Renal cortex interstitium (tissue), 11 donors: Measurements from ENCODE around the gene USH1G. TPM values are rescaled to one million over a fixed set of nuclear protein-coding genes. Genes with fewer than 3 reads are reported as not detected.

Experiments
- DNase-seq, 11 donors: peaks; one replicate each; pipeline ENCODE4 v3.0.0-alpha.2; 2013; ENCODE audit warnings: low read depth in 9 of 11, low spot score in 4 of 11; ENCODE audit errors: extremely low read depth in 1 of 11
- polyA plus RNA-seq, 3 donors: library from polyadenylated mRNA; unstranded; fragments of 120-200 nt; gene quantifications; one replicate each; pipeline ENCODE4 v1.2.1, GENCODE V29; 2013; ENCODE audit not compliant: insufficient read length in 3 of 3

The USH1G gene
- polyA plus RNA-seq, 3 donors: 0.56 to 1.2 (median 0.70) TPM

DNA sequence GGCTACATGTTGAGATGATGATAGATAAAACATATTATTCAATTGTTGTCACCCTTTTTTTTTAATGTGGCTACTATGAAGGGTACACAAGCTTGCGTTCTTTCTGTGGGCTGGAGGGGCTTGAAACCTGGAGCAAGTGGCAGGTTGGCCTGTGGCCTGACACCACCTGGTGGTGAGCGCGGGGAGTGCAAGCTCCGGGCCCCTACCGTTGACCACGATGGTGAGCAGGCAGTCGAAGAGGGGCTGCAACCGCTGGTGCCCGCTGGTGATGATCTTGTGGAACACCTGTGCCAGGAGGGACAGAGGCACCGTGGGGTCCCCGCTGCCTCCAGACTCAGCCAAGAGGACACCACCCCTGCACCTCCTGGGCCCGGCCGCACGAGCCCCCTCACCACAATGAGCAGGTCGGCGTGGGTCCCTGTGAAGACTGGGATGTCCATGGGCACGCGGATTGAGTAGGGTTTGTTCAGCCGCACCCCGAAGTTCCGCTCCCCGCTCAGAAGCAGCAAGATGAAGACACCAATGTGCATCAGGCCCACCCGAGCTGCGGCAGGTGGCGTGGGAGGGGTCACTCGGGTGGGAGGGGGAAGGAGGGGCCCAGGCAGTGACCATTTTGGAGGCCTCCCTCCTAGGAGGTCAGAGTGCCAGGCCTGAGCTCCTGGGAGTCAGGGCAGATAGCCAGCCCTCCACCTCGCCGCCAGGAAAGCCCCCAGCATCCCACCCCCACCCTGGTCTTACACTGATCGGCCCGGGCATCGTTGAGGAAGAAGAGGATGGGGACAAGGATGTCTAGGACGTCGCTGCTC is 35.1 kb upstream of the USH1G start:
- peak in 5 of 11 donors; percentile 33 to 63 (median 56) for DNase-seq

DNA sequence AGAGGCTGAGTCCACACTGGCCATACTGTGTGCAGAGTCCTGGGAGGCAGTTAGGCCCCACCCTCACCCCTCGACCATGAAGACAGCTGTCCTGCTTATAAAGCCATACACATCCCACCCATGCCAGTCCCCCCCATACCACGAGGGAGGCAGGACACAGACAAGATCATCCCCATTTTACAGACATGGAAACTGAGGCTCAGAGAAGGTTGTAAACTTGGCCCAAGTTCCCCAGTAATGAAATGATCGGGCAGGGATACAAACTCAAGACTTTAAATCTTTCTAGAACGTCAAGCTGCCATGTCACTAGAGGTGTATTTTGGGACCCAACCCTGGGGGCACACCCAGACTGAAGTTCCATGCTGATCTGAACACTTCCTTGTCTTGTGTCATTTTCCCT is 33.0 kb upstream of the USH1G start:
- DNase-seq: no peak

DNA sequence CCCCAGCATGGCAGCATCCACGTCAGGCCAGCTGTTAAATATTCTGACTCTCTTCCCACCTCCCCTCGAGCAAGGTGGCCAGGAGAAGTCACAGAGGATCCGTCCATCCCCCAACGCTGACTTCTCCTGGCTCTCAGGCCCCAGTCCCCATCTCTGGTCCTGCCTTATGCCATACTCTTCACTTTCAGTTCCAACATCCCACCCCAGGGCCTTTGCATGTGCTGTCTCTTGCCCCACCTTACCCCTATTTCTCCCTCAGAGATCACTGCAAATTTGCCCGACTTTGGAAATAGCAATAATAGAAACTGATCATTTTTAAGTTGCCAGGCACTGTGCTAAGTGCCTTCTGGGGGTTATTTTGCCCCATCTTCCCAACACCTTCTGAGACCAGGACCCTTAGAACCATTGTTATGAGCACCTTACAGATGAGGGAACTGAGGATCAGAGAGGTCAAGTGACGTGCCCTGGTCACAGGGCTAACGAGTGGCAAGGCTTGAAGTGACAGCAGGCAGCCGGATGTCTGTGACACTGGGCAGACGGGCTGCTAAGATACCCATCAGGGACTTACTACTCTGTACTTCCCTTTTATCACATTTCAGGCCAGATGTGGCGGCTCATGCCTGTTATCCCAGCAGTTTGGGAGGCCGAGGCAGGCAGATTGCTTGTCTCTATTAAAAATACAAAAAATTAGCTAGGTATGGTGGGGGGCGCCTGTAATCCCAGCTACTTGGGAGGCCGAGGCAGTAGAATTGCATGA is 31.8 kb upstream of the USH1G start:
- no peak for DNase-seq

DNA sequence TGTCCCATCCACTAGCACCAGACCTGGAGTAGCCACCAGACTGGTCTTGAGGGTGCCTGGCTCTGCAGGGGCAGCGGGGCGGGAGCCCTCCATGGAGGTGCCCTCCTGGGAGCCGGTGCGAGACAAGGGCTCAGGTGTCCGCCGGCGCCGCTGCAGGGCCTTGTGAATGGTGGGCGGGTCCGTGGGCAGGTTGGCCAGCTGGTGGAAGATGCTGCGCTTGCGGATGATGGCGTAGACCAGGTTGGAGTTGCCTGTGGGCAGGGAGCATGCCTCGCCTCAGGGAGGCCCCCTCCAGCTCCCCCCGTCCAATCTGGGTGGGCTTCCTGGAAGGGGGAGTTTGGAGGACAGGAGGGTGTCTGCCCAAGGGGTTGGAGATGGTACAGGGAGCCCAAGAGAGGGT is 31.1 kb upstream of the USH1G start:
- no peak for DNase-seq

DNA sequence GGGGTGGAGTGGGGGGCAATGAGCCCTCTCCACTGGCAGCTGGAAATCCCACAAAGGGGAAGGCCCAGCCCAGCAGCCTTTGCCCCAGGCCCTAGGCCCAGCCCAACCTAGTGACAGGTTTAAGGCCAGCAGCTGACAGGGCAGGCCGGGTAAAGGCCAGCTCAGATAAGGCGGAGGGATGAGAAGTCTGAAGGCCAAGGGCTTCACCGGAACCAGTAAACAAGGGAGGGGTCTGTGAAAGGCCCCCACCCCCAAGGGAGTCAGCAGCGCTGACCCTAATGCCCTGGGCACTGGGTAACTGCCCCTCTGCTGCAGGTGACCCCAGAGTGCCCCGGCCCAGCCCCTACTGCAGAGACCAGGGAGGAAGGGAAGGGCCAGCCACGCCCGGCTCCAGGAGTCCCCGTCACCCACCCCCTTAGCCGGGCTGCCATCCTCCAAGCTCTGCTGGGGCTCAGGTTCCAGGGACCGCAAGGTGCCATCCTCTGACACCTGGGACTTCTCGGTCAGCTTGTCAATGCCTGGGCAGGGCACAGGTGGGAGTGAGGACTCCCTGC is 30.2 kb upstream of the USH1G start:
- no peak for DNase-seq

DNA sequence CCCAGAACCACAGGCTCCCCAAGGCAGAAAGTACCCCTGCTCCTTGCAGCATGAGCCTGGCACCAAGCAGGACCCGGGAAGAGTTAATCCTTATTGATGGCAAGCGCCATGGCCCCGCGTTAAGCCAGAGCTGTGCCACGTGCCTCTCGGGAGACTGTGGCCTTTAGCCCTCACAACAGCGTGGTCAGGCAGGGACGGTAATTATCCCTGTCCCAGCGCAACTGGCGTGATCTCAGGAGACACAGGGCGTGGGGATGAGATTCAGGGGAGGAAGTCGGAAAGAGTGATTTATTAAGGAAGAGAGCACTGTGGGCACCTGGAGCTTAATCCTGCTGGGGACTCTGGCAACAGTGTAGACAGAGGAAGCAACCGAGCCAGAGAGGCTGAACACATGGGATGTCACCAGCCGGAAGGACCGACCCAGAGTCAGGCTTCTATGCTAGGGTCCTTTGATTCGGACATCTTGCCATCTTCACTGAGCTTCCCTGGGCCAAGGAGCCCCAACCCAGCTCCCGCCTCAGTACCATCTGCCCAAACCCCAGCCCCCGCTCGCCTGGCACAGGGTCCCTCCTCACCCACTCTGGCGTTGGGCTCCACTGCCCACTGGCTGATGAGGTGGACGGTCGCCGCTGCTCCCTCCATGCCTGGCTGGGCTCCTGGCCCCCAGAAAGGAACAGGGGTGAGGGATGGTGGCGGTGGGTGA is 29.5 kb upstream of the USH1G start:
- no peak for DNase-seq

DNA sequence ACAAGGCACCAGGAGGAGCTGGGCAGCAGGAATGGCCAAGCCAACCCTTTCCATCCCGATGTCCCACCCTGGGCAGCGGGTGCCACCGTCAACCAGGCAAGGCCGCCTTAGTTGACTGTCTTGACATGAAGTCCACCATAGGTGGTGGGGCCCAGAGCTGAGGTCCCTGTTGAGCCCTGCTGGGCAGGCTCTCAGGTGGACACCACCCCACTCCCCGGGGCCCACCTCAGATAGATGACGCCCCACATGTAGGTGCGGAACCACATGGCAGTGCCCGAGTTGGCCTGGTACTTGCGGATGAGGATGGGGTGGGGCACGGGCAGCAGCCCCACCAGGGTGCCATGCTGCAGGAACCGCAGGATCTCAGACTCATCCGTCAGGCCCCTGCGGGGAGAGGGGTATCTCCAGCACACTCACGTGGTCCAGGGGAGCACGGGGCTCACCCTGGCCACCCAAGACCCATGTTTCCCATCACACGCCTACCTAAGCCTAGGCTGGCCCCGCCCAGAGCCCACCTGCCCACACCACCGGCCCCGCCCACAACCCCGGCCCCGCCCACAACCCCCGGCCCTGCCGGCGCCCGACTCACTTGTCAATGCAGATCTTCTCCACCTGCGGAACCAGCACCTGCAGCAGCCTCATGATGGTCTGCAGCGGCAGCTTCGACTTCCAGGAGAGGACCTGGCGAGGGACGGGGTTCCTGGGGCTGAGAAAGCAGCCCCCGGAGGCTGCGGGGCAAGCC is 28.8 kb upstream of the USH1G start:
- no peak for DNase-seq

DNA sequence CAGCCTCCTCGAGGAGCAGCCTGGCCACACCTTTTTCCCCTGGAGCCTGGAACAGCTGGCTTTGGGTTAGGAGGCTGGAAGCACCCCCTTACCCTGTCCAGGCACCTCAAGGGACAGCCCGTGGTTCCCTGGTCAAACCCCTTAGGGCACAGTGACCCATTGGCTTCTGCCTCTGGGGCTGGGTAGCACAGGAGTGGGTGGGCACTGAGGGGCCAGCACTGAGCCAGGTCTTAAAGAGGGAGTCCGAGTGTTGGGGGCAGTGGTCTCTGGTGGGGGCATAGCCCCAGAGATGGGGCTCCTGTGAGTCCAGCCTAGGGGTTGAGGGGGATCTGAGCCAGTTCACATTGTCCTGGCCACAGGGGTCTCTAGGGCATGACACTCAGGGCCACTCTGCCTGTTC is 28.0 kb upstream of the USH1G start:
- no peak for DNase-seq

DNA sequence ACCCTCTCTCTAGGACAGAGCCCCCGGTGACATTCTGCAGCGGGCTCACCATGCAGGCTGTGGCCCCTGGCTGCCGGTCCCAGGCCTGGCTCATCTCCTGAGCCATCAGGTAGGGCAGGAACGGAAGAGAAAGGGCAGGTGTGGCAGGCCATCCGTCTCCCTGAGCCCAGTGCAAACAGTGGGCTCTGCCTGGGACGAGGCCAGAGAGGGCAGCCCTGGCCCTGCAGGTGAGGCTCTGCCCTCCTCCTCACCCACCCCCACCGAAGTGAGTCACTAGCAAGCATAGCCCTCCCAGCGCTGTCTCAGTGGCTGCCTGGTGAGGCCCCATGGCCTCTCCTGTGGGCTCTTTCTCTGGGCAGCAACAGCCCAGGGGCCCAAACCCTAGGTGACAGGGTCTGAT is 27.2 kb upstream of the USH1G start:
- DNase-seq: no peak

DNA sequence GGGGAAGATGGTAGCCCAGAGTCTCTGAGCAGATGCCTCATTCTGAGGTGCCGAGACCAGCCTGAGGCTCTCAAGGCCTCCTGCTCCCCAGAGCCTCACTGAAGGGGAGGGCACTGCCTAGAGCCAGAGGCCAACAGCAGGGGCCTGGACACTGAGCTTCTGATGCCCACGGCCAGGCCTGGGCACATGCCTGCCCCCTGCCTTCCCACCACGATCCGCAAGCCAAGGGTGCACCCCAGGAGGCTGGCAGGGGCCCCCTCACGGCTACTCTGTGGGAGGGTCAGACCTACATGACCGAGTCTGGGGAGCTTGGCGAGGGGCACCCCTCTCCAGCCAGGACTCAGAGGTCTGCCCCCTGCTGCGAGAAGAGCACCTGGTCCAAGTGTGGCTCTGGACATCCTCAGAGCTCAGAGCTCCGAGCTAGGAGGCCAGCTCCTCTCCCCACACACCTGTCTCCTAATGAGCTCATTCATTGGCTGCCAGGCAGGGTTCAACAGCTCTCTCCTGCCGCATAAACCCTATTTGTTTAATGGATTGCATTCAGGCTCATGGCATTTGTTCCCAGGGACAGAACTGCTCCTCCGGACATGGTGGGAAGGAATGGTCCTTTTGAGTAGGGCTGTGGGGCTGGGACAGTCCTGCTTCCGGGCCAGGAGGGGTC is 26.5 kb upstream of the USH1G start:
- no peak for DNase-seq

DNA sequence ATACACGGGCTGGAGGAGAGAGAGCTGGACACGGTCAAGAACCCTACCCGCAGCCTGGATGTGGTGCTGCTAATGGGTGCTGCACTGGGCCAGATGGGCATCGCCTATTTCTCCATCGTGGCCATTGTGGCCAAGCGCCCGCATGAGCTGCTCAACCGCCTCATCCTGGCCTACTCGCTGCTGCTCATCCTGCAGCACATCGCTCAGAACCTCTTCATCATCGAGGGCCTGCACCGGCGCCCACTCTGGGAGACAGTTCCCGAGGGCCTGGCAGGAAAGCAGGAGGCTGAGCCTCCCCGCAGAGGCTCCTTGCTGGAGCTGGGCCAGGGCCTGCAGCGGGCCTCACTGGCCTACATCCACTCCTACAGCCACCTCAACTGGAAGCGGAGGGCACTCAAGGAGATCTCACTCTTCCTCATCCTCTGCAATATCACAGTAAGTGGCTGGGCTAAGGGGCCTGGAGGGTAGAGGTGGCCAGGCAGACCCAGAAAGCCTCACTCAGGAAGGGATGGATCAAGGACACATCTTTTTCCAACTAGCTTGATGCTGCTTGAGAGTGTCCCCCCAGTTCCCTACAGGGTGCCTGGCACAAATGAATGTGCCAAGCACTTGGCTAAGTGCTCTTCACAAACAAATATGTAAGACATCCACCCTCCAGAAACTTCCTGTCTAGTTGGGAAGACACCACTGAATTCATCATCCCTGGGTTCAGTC is 24.1 kb upstream of the USH1G start:
- no peak for DNase-seq

DNA sequence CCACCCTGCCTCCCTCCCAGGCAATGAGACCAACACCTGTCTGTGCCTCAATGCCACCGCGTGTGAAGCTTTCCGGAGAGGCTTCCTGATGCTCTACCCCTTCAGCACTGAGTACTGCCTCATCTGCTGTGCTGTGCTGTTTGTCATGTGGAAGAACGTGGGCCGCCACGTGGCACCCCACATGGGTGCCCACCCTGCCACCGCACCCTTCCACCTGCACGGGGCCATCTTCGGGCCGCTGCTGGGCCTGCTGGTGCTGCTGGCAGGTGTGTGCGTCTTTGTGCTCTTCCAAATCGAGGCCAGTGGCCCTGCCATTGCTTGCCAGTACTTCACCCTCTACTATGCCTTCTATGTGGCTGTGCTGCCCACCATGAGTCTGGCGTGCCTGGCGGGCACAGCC is 23.6 kb upstream of the USH1G start:
- DNase-seq: no peak

DNA sequence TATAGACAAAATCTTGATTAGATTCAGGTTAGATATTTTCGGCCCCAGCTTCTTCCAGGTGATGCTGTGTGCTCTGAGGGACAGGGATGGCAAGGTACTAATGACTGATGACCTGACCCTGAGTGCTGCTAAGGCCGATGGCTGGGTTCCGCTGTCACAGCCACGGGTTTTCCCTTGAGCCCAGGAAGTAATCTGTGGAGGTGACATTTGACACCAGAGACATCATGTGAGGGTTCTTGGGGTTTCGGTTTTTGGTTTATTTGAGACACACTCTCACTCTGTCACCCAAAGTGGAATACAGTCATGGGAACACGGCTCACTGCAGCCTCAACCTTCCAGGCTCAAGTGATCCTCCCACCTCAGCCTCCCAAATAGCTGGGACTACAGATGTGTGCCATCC is 22.5 kb upstream of the USH1G start:
- no peak for DNase-seq

DNA sequence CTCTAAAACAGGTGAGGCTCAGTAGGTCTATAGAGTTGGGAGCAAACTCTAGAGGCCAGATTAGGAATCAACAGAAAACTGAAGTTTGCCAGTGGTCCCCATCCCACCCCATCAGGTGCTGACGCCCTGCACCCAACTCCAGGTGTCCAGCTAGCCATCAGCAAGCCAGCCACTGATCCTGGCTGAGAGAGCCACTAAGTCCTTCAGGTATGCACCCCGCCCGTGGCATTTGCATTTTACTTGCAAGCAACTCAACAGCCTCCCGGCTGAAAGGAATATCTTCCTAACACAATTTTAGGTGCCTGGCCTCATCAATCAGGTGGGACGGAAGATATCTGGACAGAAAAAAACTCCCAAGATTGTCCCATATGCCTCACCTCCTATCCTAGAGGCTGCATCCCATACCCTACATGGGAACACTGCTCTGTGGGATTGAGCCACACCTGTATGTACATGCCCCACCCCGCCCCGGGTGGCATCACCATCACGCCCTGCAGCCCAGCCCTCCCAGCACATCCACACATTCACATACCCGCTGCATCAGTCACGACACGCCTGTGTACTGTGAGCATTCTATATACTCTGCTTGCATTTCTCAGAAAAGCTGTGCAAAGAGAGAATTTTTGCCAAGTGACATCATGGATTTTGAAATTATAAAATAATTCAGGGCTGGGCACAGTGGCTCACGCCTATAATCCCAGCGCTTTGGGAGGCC is 20.9 kb upstream of the USH1G start:
- no peak for DNase-seq

DNA sequence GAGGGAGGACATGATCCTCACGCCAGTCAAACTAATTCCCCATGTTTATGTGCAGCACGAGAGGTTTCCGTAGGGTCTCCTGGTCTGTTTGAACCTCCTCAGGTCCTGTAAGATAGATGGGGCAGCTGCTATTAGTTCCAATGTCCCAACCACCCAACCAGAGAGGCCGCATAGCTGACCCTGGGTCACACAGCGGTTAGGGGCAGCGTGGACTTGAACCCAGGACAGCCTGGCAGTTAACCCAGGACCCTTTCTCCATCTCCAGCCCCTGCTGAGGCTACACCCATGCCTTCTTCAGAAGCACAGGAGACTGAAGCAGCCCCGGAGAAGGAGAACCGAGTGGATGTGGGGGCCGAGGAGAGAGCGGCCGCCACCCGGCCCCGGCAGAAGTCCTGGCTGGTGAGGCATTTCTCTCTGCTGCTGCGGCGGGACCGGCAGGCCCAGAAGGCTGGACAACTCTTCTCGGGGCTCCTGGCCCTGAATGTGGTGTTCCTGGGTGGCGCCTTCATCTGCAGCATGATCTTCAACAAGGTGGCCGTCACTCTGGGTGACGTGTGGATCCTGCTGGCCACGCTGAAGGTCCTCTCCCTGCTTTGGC is 18.2 kb upstream of the USH1G start:
- DNase-seq: no peak

DNA sequence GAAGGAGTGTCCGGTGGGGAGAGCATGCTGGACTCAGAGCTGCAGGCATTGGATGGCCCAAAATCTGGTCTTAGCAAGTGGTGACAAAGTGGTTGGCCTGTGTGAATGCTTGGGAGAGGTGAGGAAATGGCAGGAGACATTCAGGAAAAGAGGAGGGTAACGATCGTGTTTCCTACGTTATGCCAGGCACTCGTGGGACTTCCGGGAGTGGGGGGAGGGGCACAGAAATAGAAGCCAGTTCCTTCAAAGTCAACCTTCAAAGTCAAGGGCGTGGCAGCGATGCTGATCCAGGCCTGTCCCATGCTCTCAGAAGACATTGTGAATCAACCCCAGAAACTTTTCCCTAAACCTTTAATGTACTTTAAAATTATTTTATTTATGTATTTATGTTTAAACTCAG is 16.5 kb upstream of the USH1G start:
- DNase-seq: no peak
